ENCODE measurements around the gene MEIOB. TPM values are rescaled to one million over a fixed set of nuclear protein-coding genes. Genes with fewer than 3 reads are reported as not detected.

Gene MEIOB
- total and polyA plus RNA-seq, 2 experiments from 2014 or later: 0.28 TPM; not detected in 1

GRCh38 chr16:1784977-1785845 lies 86.8 kb downstream of the MEIOB start:
- H3K27ac ChIP-seq: no peak overlapping the region
- H3K9me2 ChIP-seq (replicated peaks; ENCODE audit: insufficient read depth): no peaks in the 10 kb centered on the region
- 93% methylated on average over 26 of the region's 26 CpGs for WGBS (ENCODE audit: low lambda C conversion rate, missing lambda C conversion rate)
- H4K20me1 ChIP-seq (ENCODE audit: insufficient read depth, poor library complexity, severe bottlenecking): peaks cover 10% of the 10 kb centered on the region
- H3K4me1 ChIP-seq (ENCODE audit: insufficient read depth): peaks cover 9% of the 10 kb centered on the region
- H2AFZ ChIP-seq: no peak overlapping the region
- TF ChIP-seq EZH2phosphoT487 (IDR thresholded peaks at IDR 0.05; ENCODE audit: low read depth, severe bottlenecking, unreplicated experiment): no peak
- no peak for TF ChIP-seq EZH2 (IDR thresholded peaks at IDR 0.05; ENCODE audit: borderline replicate concordance)
- TF ChIP-seq, protein P1, sequence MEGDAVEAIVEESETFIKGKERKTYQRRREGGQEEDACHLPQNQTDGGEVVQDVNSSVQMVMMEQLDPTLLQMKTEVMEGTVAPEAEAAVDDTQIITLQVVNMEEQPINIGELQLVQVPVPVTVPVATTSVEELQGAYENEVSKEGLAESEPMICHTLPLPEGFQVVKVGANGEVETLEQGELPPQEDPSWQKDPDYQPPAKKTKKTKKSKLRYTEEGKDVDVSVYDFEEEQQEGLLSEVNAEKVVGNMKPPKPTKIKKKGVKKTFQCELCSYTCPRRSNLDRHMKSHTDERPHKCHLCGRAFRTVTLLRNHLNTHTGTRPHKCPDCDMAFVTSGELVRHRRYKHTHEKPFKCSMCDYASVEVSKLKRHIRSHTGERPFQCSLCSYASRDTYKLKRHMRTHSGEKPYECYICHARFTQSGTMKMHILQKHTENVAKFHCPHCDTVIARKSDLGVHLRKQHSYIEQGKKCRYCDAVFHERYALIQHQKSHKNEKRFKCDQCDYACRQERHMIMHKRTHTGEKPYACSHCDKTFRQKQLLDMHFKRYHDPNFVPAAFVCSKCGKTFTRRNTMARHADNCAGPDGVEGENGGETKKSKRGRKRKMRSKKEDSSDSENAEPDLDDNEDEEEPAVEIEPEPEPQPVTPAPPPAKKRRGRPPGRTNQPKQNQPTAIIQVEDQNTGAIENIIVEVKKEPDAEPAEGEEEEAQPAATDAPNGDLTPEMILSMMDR (IDR thresholded peaks at IDR 0.05; ENCODE audit: poor library complexity): no peak
- H3K79me2 ChIP-seq: peaks cover 54% of the 10 kb centered on the region
- H3K27me3 ChIP-seq: no peaks in the 10 kb centered on the region
- no peak overlapping the region for H3K4me2 ChIP-seq
- no peaks in the 10 kb centered on the region for H3K36me3 ChIP-seq (replicated peaks; ENCODE audit: insufficient read depth, low read depth)
- DNase-seq (ENCODE audit: low spot score): no peak
- no peak overlapping the region for H3K4me3 ChIP-seq
- no peaks in the 10 kb centered on the region for H3K9me3 ChIP-seq (ENCODE audit: low read depth)

Other genes with a start within 250 kb of the MEIOB start
- 52.0 and 56.1 TPM in 2 replicates for gene JPT2, start 193.9 kb downstream of the MEIOB start, total RNA-seq
- 7.8 and 9.2 TPM in 2 replicates for gene JPT2, start 193.9 kb downstream of the MEIOB start, polyA plus RNA-seq
- 25.4 and 42.3 TPM in 2 replicates for gene MAPK8IP3, start 166.0 kb downstream of the MEIOB start, total RNA-seq
- gene MAPK8IP3, start 166.0 kb downstream of the MEIOB start, polyA plus RNA-seq: 44.9 and 71.9 TPM in 2 replicates
- gene NME3, start 100.6 kb downstream of the MEIOB start, total RNA-seq: 34.8 and 51.7 TPM in 2 replicates
- 86.6 and 104 TPM in 2 replicates for gene NME3, start 100.6 kb downstream of the MEIOB start, polyA plus RNA-seq
- 12.0 and 17.7 TPM in 2 replicates for gene EME2, start 99.4 kb downstream of the MEIOB start, total RNA-seq
- gene EME2, start 99.4 kb downstream of the MEIOB start, polyA plus RNA-seq: 20.8 and 28.2 TPM in 2 replicates
- 115 and 116 TPM in 2 replicates for gene MRPS34, start 99.0 kb downstream of the MEIOB start, total RNA-seq
- 155 TPM in 2 replicates for gene MRPS34, start 99.0 kb downstream of the MEIOB start, polyA plus RNA-seq
- 34.4 and 38.8 TPM in 2 replicates for gene SPSB3, start 89.6 kb downstream of the MEIOB start, total RNA-seq
- gene SPSB3, start 89.6 kb downstream of the MEIOB start, polyA plus RNA-seq: 64.6 and 76.4 TPM in 2 replicates
- gene NUBP2, start 89.2 kb downstream of the MEIOB start, total RNA-seq: 72.7 and 85.4 TPM in 2 replicates
- gene NUBP2, start 89.2 kb downstream of the MEIOB start, polyA plus RNA-seq: 92.9 and 101 TPM in 2 replicates
- gene IGFALS, start 78.5 kb downstream of the MEIOB start, total RNA-seq: 10.6 and 11.2 TPM in 2 replicates
- gene IGFALS, start 78.5 kb downstream of the MEIOB start, polyA plus RNA-seq: 10.7 and 12.6 TPM in 2 replicates
- gene HAGH, start 45.3 kb downstream of the MEIOB start, total RNA-seq: 55.6 and 69.3 TPM in 2 replicates
- 91.7 and 113 TPM in 2 replicates for gene HAGH, start 45.3 kb downstream of the MEIOB start, polyA plus RNA-seq
- gene FAHD1, start 45.0 kb downstream of the MEIOB start, total RNA-seq: 80.6 and 101 TPM in 2 replicates
- gene FAHD1, start 45.0 kb downstream of the MEIOB start, polyA plus RNA-seq: 59.4 and 76.6 TPM in 2 replicates
- not detected in 2 replicates for gene HS3ST6, start 46.3 kb upstream of the MEIOB start, total RNA-seq
- gene HS3ST6, start 46.3 kb upstream of the MEIOB start, polyA plus RNA-seq: 0.41 and 0.63 TPM in 2 replicates
- 31.3 and 43.4 TPM in 2 replicates for gene MSRB1, start 71.0 kb upstream of the MEIOB start, total RNA-seq
- 48.7 and 62.4 TPM in 2 replicates for gene MSRB1, start 71.0 kb upstream of the MEIOB start, polyA plus RNA-seq
- not detected in 2 replicates for gene RPL3L, start 82.5 kb upstream of the MEIOB start, total RNA-seq
- gene RPL3L, start 82.5 kb upstream of the MEIOB start, polyA plus RNA-seq: 0.08 TPM in 1 of 2 replicates, not detected in the other
- 162 and 234 TPM in 2 replicates for gene NDUFB10, start 87.4 kb upstream of the MEIOB start, total RNA-seq
- 244 and 251 TPM in 2 replicates for gene NDUFB10, start 87.4 kb upstream of the MEIOB start, polyA plus RNA-seq
- gene RPS2, start 92.7 kb upstream of the MEIOB start, total RNA-seq: 1,991 and 2,285 TPM in 2 replicates
- 1,449 and 1,663 TPM in 2 replicates for gene RPS2, start 92.7 kb upstream of the MEIOB start, polyA plus RNA-seq
- gene RNF151, start 94.7 kb upstream of the MEIOB start, total RNA-seq: not detected in 2 replicates
- gene RNF151, start 94.7 kb upstream of the MEIOB start, polyA plus RNA-seq: not detected in 2 replicates
- 19.9 and 24.2 TPM in 2 replicates for gene TBL3, start 99.9 kb upstream of the MEIOB start, total RNA-seq
- 48.5 and 56.3 TPM in 2 replicates for gene TBL3, start 99.9 kb upstream of the MEIOB start, polyA plus RNA-seq
- gene NOXO1, start 109.3 kb upstream of the MEIOB start, total RNA-seq: 2.3 and 5.1 TPM in 2 replicates
- gene NOXO1, start 109.3 kb upstream of the MEIOB start, polyA plus RNA-seq: 5.4 and 6.0 TPM in 2 replicates
- gene GFER, start 112.0 kb upstream of the MEIOB start, total RNA-seq: 34.0 and 34.9 TPM in 2 replicates
- 44.0 and 56.8 TPM in 2 replicates for gene GFER, start 112.0 kb upstream of the MEIOB start, polyA plus RNA-seq
- gene SYNGR3, start 117.8 kb upstream of the MEIOB start, total RNA-seq: 1.4 and 2.2 TPM in 2 replicates
- gene SYNGR3, start 117.8 kb upstream of the MEIOB start, polyA plus RNA-seq: 1.5 and 2.5 TPM in 2 replicates
- 22.8 and 42.6 TPM in 2 replicates for gene ZNF598, start 137.7 kb upstream of the MEIOB start, total RNA-seq
- gene ZNF598, start 137.7 kb upstream of the MEIOB start, polyA plus RNA-seq: 29.5 and 36.8 TPM in 2 replicates
- 2.7 and 4.1 TPM in 2 replicates for gene NPW, start 147.6 kb upstream of the MEIOB start, total RNA-seq
- gene NPW, start 147.6 kb upstream of the MEIOB start, polyA plus RNA-seq: 45.2 and 57.6 TPM in 2 replicates
- gene NHERF2, start 154.7 kb upstream of the MEIOB start, total RNA-seq: 25.9 and 29.6 TPM in 2 replicates
- 37.7 and 43.8 TPM in 2 replicates for gene NHERF2, start 154.7 kb upstream of the MEIOB start, polyA plus RNA-seq
- gene NTHL1, start 175.7 kb upstream of the MEIOB start, total RNA-seq: 19.6 and 20.2 TPM in 2 replicates
- 23.4 and 28.5 TPM in 2 replicates for gene NTHL1, start 175.7 kb upstream of the MEIOB start, polyA plus RNA-seq
- 39.5 and 41.8 TPM in 2 replicates for gene TSC2, start 175.8 kb upstream of the MEIOB start, total RNA-seq
- gene TSC2, start 175.8 kb upstream of the MEIOB start, polyA plus RNA-seq: 78.7 and 113 TPM in 2 replicates

Data from hepatocyte (in vitro differentiated cells).